Common myeloid progenitor, CD34-positive (primary cell): Measurements from ENCODE around the gene LRP6.
"Not testable (repeated sequence)": the region's sequence is repeated elsewhere in the genome, so short reads cannot be mapped to it uniquely, and the experiment has no call there.

ENCODE experiments used
- CTCF ChIA-PET: fragments of 350-600 bp; sonication (Branson Sonifier 250); formaldehyde crosslinking; loops from one replicate; lab custom pipeline; 2021; ENCODE audit warnings: antibody characterized with exemption; lab: Charles Lee
- POLR2A ChIA-PET: fragments of 350-600 bp; sonication (Branson Sonifier 250); formaldehyde crosslinking; loops from one replicate; lab custom pipeline; 2021; ENCODE audit warnings: antibody characterized with exemption; lab: Charles Lee
- DNase-seq, 3 donors: peaks; one replicate each; pipeline versions ENCODE4 v3.0.0 to v3.0.0-alpha.2; 2013
- H3K27ac ChIP-seq, 2 experiments: 1 replicate in 1 of 2; 2 replicates in 1 of 2; pipeline ENCODE4 v1.7.0; 2013; ENCODE audit warnings: inconsistent platforms in 2 of 2, low read length in 2 of 2, mild to moderate bottlenecking in 2 of 2, low read depth in 1 of 2, moderate library complexity in 1 of 2; ENCODE audit not compliant: severe bottlenecking in 2 of 2, insufficient read depth in 1 of 2, poor library complexity in 1 of 2
- H3K27me3 ChIP-seq, 5 experiments: replicated peaks in 2 of 5; 1 replicate in 3 of 5; 2 replicates in 2 of 5; pipeline versions ENCODE4 v1.6.1 to v1.7.0; 2013; ENCODE audit warnings: low read length in 4 of 5, mild to moderate bottlenecking in 2 of 5, moderate library complexity in 2 of 5, inconsistent platforms in 1 of 5; ENCODE audit not compliant: insufficient read depth in 5 of 5, control insufficient read depth in 4 of 5
- H3K36me3 ChIP-seq, 4 experiments: 1 replicate in 2 of 4; 2 replicates in 2 of 4; pipeline versions ENCODE4 v1.6.1 to v1.7.0; 2013; ENCODE audit warnings: low read length in 3 of 4, control low read depth in 1 of 4, mild to moderate bottlenecking in 1 of 4; ENCODE audit not compliant: control insufficient read depth in 4 of 4, insufficient read depth in 4 of 4
- H3K4me1 ChIP-seq, 4 experiments: 1 replicate in 3 of 4; 2 replicates in 1 of 4; pipeline versions ENCODE4 v1.6.1 to v1.7.1; 2013; ENCODE audit warnings: low read length in 3 of 4, mild to moderate bottlenecking in 3 of 4, control low read depth in 1 of 4, inconsistent platforms in 1 of 4, moderate library complexity in 1 of 4; ENCODE audit not compliant: control insufficient read depth in 4 of 4, insufficient read depth in 4 of 4; ENCODE audit errors: control extremely low read depth in 1 of 4
- H3K4me3 ChIP-seq, 7 experiments: 1 replicate in 4 of 7; 2 replicates in 3 of 7; pipeline versions ENCODE4 v1.5.1 to v1.7.0; 2013; ENCODE audit warnings: mild to moderate bottlenecking in 7 of 7, low read length in 6 of 7, moderate library complexity in 6 of 7, inconsistent platforms in 2 of 7, low read depth in 2 of 7, control low read depth in 1 of 7; ENCODE audit not compliant: insufficient read depth in 4 of 7, control insufficient read depth in 1 of 7; ENCODE audit errors: extremely low read depth in 1 of 7
- H3K9me3 ChIP-seq, 5 experiments: 1 replicate in 4 of 5; 2 replicates in 1 of 5; pipeline versions ENCODE4 v1.6.1 to v1.7.1; 2013; ENCODE audit warnings: low read length in 4 of 5, mild to moderate bottlenecking in 2 of 5, inconsistent platforms in 1 of 5, low read depth in 1 of 5, moderate library complexity in 1 of 5; ENCODE audit not compliant: control insufficient read depth in 4 of 5, insufficient read depth in 2 of 5; ENCODE audit errors: control extremely low read depth in 1 of 5
- WGBS: methylation state at CpG from one replicate; pipeline ENCODE4 v1.1.5; 2013; ENCODE audit not compliant: insufficient coverage; 5-methylcytosine and 5-hydroxymethylcytosine counted together

Gene LRP6

DNA sequence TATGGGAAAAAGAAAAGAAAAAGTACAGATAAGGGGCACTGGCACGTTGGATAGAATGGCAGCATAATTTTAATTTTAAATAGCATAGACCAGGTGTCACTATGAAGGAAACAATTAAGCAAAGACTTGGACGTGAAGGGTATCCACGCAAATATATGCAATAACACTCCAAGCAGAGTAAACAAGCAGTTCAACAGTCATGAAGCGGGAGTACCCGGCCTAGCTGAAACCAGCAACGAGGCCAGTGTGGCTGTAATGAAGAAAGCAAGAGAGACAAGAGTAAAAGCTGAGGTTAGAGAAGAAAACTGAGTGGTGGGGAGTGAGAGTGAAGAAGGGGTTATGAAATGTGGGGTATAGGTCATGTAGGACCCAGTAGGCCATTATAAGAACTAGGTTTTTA, 110.7 kb downstream of the LRP6 start:
- Histone ChIP-seq H3K27ac (no peak overlapping the region), H3K4me1 (no peaks in the 10 kb centered on the region), H3K9me3 (no peaks in the 10 kb centered on the region), H3K4me3 (no peak overlapping the region), H3K36me3 (peaks cover 4 to 12% (median 9%) of the 10 kb centered on the region in 4 experiments), H3K27me3 (no peaks in the 10 kb centered on the region)
- POLR2A ChIA-PET, result no interaction called here
- CTCF ChIA-PET, result interaction anchor here (1.8 kb wide), 1 partner anchor 16 kb away, joined by 6 read pairs; no protein-coding TSS in a partner anchor
- 100% methylated on average over 4 of the region's 6 CpGs for WGBS
- DNase-seq, result no peak

DNA sequence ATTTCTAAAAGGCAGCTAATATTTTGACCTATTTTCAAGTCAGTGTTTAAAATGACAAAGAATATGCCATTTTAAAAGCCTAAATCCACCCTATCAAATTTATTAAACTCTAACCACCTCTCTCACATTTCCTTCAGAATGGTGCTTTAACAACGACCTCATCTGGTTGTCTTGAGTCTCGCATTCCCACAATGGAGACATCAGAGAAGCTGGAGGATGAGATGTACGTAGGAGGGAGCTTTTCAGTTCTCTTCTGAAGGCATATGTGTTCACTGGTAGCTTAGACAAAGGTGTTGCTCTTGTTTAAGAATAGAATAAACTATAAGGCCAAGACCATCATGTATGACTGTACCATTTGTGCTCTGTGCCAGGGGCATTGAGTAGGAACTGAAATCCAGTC, 113.2 kb downstream of the LRP6 start:
- CTCF ChIA-PET, result interaction anchor here (1.0 kb wide), 1 partner anchor 14 kb away, joined by 3 read pairs; no protein-coding TSS in a partner anchor
- H3K4me1 ChIP-seq, result no peaks in the 10 kb centered on the region
- DNase-seq, result no peak
- H3K27ac ChIP-seq, result no peak overlapping the region
- peaks cover 9 to 20% (median 16%) of the 10 kb centered on the region in 4 experiments for H3K36me3 ChIP-seq
- no peaks in the 10 kb centered on the region for H3K27me3 ChIP-seq
- H3K9me3 ChIP-seq, result no peaks in the 10 kb centered on the region
- no peak overlapping the region for H3K4me3 ChIP-seq
- POLR2A ChIA-PET, result no interaction called here
- no CpG with 5 or more reads among the region's 3 CpGs for WGBS

DNA sequence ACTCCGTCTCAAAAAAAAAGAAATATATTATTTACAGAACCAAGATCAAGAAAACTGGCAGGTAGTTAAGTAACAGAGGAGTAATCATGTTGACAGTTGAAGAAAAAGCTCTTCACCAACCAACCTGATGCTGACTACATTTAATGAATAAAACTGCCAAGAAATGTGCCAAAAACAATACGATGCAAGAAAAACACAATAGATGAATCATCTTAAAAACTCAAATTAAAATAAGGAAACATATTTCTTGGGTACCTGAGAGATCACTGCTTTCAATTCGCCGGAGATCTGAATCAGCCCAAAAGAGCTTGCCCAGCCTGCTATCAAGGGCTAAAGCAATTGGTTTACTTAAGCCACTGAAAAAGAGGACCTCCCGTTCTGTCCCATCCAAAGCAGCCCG, 119.7 kb downstream of the LRP6 start:
- Histone ChIP-seq H3K27me3 (no peaks in the 10 kb centered on the region), H3K27ac (no peak overlapping the region), H3K4me1 (no peaks in the 10 kb centered on the region), H3K36me3 (peaks cover 8 to 19% (median 15%) of the 10 kb centered on the region in 4 experiments), H3K4me3 (no peak overlapping the region), H3K9me3 (no peaks in the 10 kb centered on the region)
- ChIA-PET CTCF (no interaction called here), POLR2A (no interaction called here)
- WGBS, result 97% methylated on average over 3 of the region's 6 CpGs
- no peak for DNase-seq

DNA sequence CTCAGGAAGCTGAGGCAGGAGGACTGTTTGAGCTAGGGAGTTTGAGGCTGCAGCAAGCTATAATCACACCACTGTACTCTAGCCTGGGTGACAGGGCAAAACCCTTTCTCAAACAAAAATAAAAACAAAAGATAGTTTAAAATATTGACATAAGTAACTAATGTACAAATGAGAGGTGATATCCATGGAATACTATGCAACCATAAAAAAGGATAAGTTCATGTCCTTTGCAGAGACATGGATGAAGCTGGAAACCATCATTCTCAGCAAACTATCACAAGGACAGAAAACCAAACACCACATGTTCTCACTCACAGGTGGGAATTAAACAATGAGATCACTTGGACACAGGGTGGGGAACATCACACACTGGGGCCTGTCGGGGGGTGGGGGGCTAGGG, 122.3 kb downstream of the LRP6 start:
- not testable (repeated sequence) for H3K36me3 ChIP-seq

DNA sequence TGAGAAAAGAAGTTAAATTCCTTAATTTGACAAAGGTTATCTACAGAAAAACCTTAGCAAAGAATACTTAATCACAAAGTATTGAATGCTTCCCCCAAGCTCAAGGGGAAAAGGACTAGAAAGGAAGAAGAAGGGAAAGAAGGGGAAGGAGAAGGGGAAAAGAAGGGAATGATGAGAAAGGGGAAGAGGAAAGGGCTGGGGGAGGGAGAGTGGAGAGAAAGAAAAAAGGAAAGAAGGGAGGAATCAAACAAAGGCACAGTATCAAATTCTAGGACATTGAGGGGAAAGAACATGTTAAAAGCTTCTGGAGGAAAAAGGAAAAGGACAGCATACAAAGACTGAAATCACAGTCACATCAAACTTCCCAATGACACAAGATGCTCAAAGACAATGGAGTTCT, 125.8 kb downstream of the LRP6 start:
- ChIA-PET POLR2A (no interaction called here), CTCF (no interaction called here)
- no peaks in the 10 kb centered on the region for H3K9me3 ChIP-seq
- H3K36me3 ChIP-seq, result peaks cover 0 to 3% (median 2%) of the 10 kb centered on the region in 4 experiments
- no peaks in the 10 kb centered on the region for H3K27me3 ChIP-seq
- no peak overlapping the region for H3K4me3 ChIP-seq
- no peaks in the 10 kb centered on the region for H3K4me1 ChIP-seq
- DNase-seq, result no peak
- H3K27ac ChIP-seq, result no peak overlapping the region

More for the DNA sequence above, 122.3 kb downstream of the LRP6 start:
- H3K27me3 ChIP-seq, H3K27ac ChIP-seq, H3K9me3 ChIP-seq, POLR2A ChIA-PET, H3K4me1 ChIP-seq, DNase-seq, H3K4me3 ChIP-seq: not testable (repeated sequence)
- no CpG with 5 or more reads among the region's 1 CpG for WGBS
- CTCF ChIA-PET, result interaction anchor here (1.0 kb wide), 1 partner anchor 14 kb away, joined by 4 read pairs; no protein-coding TSS in a partner anchor

DNA sequence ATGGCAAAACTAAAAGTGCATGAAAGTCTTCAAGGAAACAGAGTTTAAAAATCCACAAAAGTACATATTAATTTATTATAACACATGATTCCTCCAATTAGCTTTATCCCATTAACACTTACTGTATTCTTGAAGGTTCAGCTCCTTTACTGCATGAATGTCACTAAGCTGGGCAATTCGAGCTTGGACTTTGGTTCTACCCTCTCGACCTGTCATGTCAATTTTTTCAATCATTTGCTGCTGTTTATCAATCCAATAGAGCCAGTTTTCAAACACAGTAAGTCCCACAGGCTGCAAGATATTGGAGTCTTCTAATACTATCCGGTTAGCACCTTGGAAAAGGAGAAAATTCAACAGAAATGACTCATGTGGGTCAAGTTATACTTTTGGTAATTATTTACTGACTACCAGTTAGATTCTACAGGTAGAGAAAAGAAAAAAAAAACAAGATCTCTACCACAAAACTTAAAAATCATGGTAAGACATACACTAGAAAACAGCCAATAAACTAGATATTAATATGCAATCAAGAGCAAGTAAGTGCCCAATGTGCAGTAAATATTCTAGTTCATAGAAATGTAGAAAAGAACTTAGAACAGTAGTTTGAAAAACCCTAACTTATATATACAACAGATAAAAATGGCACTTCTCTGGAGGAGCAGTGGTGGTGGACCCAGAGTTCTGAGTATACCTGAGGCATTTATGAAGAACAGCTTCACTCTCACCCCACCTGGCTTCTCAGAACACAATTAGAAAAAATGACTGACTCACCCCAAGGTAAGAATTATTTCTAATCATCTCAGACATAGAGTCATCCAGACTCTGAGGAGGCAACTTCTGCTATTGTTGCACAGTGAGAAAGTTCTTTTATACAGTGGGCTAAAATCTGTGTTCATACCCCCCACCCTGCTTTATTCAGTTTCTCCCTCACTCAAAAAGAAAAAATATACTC, 128.4 kb downstream of the LRP6 start:
- ChIA-PET CTCF (interaction anchor here (0.6 kb wide), 1 partner anchor 184 kb away, joined by 3 read pairs; no protein-coding TSS in a partner anchor), POLR2A (interaction anchor here (0.6 to 0.7 kb wide), 2 partner anchors 17 to 23 kb away, joined by 3 read pairs; no protein-coding TSS in a partner anchor)

DNA sequence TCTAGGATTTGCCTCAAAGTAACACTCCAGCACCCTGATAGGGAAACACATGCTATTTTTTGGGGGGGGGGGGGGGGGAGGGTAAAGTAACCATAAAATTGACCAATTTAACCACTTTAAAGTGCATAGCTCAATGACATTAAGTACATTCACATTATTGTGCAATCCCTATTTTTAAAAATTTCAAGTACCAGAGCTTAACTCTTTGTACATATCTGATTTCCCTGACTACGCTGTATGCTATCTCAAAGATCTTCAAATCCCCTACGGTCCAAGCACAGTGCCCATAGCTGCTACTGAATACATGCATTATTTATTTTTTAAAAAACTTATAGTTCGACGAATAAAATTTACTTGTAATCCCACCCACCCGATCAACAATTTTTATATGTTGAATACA, 133.1 kb downstream of the LRP6 start:
- H3K4me3 ChIP-seq, result no peak overlapping the region
- WGBS, result no CpG with 5 or more reads among the region's 5 CpGs
- DNase-seq, result no peak
- peaks cover 0 to 9% (median 3%) of the 10 kb centered on the region in 4 experiments for H3K36me3 ChIP-seq
- H3K27me3 ChIP-seq, result no peaks in the 10 kb centered on the region
- no peak overlapping the region for H3K27ac ChIP-seq
- ChIA-PET CTCF (no interaction called here), POLR2A (no interaction called here)
- H3K9me3 ChIP-seq, result no peaks in the 10 kb centered on the region
- peaks cover 0 to 6% (median under 1%) of the 10 kb centered on the region in 4 experiments for H3K4me1 ChIP-seq

More for the DNA sequence above, 128.4 kb downstream of the LRP6 start:
- Histone ChIP-seq H3K9me3 (no peaks in the 10 kb centered on the region), H3K4me1 (no peaks in the 10 kb centered on the region), H3K36me3 (peaks cover 0 to 6% (median 2%) of the 10 kb centered on the region in 4 experiments), H3K4me3 (no peak overlapping the region), H3K27ac (no peak overlapping the region), H3K27me3 (no peaks in the 10 kb centered on the region)
- no peak for DNase-seq
- WGBS, result 100% methylated on average over 2 of the region's 3 CpGs
